ENCODE measurements around the gene INSL4.

- TF ChIP-seq POLR2A (IDR thresholded peaks at IDR 0.05; ENCODE audit: low read length) (no peak), GATA1 (IDR thresholded peaks at IDR 0.05; ENCODE audit: low read depth, low read length) (no peak)
These were observed 665 bp upstream of the INSL4 start for GRCh38 chr9:5230554-5230953.

Measured in erythroblast (primary cell).